Activated naive CD8-positive, alpha-beta T cell treated with anti-CD3 and anti-CD28 coated beads, Interleukin-2, amount 50 U/mL, for 16 hours (primary cell): Measurements from ENCODE around the gene MXD1.

Experiments
- DNase-seq: peaks from one replicate; pipeline ENCODE4 v3.0.0-alpha.2; 2020; ENCODE audit warnings: low read depth, low spot score

Gene MXD1

GRCh38 chr2:69952336-69953115 is 37.6 kb downstream of the MXD1 start:
- no peak for DNase-seq

GRCh38 chr2:69954084-69954483 is 39.2 kb downstream of the MXD1 start:
- no peak for DNase-seq

- DNase-seq, result no peak
Measured at GRCh38 chr2:69955029-69955428, 40.1 kb downstream of the MXD1 start.

GRCh38 chr2:69956475-69956979 is 41.6 kb downstream of the MXD1 start:
- no peak for DNase-seq

DNA sequence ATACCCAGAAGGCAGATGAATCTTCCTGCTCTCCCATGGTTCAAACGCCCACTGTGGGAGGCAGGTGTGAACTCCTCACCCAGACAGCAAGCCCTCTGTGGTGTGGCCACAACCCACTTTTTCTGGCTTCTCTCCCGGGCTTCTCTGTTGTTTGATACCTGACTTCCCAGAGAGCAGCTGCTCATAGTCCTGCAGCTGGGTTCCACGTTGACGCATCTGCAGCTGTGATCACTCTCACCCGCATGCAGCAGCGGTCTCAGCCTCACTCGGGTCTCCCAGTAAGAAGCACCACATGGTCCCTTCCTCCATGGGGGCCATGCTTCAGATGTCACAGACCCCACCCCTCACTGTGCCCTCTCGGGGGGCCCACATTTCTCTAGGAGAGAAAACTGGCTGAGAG is 43.1 kb downstream of the MXD1 start:
- no peak for DNase-seq

GRCh38 chr2:69958480-69958879 is 43.6 kb downstream of the MXD1 start:
- no peak for DNase-seq

GRCh38 chr2:69959425-69959824 is 44.5 kb downstream of the MXD1 start:
- DNase-seq, result no peak

DNA sequence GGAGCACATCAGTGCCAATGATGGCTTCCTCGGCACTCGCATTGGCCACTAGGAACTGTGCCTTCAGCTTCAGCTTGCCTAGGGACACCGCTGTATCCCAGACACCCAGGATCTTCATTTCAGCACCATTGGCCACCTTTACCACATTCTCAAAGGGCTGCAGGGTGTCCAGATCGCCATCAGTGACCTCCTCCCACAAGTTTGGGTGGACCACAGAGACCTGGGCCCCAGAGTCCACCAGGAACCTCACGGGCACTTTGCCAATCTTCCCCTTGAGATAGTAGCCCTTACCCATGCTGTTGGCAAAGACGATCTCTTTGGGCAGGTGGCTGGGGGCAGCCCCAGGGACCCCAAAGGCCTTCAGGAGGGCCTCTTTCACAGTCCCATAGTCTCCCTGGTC is 45.9 kb downstream of the MXD1 start:
- DNase-seq, result no peak

- no peak for DNase-seq
Measured at GRCh38 chr2:69961496-69961895, 46.6 kb downstream of the MXD1 start, which contains the start of gene ASPRV1. TSS of gene ASPRV1 (minus strand) at chr2:69961631. CDS start at chr2:69961436, 195 bp downstream.

DNA sequence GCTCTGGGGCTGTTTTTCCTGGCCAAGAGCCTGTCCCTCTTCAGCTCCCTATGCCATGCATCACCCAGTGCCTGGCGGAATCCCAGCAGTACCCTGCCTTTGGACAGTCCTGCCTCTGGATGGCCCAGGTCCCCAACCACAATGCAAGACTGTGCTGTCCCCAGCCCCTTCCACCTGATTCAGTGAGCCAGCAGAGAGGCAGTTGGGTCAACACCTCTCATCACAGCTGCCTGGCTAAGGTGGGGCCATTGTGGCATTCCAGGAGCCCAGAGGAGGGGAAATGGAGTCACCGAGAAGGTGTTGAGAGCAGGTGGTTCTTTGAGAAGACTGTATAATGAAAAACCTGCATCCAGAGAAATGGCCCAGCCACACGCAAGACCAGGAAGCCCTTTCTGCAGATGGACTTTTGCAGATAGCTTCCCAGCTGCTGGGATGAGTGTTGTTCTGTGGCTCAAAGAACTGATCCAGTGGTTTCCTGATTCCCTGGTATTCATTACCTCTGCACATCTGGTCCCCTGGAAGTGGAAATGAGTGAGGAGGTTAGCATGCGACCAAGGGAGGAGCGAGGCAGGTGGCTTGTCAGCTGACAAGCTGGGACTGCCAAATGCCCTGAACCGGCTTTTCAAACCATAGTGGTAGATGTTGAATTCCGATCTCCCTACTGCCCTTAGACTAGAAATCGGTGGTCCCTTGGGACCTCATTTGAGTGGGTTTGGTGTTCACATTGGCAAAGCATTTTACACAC is 48.2 kb downstream of the MXD1 start:
- no peak for DNase-seq

DNA sequence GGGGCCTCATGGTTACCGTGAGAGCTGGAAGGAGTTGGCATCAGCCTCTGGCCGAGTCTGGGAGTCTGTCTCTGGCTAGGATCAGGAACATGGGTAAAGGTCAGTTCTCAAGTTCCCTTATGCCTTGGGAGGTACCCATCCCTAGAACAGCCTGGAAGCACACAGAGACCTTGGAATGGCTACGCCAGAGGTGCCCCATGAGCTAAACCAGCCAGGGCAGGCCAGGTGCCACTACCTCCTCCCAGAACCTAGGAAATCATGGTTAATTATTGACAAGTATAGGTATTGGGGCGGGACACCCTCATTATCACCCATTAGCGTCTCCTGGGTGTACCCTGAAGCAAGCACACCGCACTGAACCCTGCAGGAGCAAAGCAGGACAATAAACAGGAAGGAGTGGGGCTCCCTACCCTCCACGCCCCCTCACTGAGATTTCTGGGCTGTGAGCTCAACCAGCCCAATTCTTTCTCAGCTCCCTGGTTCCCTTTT is 49.5 kb downstream of the MXD1 start:
- no peak for DNase-seq

GRCh38 chr2:69965756-69966445 is 51.0 kb downstream of the MXD1 start:
- DNase-seq, result no peak

DNA sequence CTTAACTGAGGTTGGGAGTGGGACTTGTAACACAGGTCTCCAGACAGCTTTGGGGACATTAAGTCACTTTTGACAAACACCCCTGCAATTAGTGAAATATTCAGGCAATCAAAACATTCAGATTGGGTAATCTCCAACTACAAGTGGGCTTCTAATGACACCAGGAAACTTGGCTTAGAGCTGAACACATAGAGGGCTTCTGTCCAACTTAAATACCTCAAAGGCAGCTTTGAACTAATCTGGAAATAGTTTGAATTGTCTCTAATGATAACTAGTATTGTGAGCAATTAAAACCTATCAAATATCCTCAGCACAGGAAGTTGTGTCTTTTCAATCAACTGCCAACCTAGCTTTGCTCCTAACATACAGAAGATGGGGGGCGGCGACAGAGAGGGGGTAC is 51.6 kb downstream of the MXD1 start:
- no peak for DNase-seq

GRCh38 chr2:69968609-69969008 is 53.7 kb downstream of the MXD1 start:
- DNase-seq, result no peak

DNA sequence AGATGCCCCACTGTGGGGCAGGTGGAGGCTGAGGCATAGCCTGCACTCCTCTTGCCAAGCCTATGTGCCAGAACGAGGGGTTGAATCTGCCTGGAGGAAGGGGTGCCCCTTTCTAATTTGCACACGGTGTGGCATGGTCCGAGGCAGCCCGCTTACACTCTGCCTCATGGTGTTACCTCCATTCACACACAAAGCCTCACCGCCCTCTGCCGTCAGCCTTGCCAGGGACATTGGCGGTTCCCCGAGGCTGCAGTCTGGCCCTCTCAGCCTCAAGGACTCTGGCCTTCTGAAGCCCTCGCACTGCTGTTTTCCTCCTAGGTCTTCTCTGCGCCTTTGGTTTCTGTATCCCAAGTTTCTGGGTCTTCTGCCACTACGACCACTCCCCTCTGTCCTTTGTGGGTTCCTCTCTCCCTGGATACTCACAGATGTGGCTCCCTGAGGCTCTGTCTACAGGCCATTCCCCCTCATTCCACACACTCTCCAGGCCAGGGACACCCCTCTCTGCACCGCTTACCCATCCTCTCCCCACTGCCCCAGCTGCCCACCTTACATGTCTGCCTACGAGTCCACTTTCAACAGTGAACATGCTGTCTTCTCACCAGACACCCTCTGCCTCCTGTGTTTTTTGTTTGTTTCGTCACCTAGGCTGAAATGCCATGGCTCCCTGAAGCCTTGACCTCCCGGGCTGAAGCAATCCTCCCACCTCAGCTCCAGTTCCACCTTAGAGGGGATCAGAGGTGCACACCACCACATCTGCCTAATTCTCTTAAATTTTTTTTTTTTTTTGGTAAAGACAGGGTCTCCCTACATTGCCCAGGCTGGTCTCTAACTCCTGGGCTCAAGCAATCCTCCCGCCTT is 54.4 kb downstream of the MXD1 start:
- no peak for DNase-seq

DNA sequence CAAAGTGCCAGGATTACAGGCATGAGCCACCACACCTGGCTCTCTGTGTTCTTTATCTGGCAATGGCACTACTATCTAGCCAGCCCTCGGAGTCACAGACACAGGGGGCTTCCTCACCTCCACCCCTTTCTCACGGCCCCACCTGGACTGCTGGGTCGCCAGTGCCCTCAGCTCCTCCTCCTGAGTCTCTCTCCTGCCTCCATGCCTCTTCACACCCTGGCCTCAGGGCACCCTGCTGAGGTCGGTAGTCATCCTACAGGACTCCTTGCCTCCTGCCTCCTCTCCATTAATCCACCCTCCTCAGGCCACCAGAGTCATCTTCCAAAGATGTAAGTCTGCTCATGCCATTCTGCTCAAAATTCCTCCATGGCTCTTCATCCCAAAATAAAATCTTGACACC is 55.1 kb downstream of the MXD1 start:
- no peak for DNase-seq

DNA sequence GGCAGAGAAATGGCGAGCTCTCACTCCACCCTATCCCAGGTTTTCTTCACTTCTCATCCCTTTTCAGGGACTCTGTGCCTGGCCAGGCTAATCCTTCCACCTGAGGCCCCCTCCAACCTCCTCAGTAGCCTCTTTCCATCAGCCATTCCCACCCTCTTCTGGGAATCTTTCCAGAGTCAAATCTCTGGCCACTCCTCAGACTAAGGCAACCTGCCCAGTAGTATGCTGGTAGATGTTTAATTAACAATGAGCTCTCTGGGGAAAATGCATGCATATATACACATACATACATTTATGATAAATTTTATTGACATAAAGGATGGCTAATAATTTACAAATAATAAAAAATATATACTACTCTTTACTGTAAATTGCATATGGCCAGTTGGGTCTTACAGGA is 57.9 kb downstream of the MXD1 start:
- no peak for DNase-seq

- DNase-seq, result no peak
Measured at GRCh38 chr2:69973335-69973735, 58.4 kb downstream of the MXD1 start.

GRCh38 chr2:69975136-69975852 is 60.4 kb downstream of the MXD1 start:
- DNase-seq, result no peak

DNA sequence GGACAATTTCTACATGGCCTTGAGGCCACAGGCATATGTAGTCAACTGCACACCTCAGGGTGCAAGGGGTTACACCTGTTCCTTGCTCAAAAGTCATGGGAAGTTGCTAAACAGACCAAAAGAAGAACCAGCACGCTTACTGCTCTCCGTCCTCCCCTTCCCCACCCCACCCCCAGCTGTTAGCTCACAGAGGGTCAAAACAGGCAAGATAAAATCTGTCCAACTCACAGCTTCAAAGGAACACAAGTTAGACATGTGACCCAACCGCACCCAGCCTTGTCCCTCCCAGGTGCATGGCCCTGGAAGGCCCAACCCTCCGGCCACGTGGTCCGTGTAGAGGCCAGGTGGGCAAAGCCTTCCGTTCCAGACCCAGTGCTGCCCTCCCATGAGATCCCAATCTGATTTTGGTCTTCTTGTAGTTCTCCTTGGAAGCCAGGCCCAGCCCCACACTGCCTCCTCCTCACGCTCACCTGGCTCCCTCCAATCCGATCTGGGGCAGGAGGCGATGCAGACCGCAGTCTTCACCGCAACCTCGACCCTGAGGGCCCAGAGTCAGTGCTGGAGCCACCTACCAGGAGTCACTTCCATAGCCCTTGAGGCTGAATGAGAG is 61.0 kb downstream of the MXD1 start:
- DNase-seq, result no peak
